HepG2 (cell line): ENCODE results near the gene SOCS7. TPM values are rescaled to one million over a fixed set of nuclear protein-coding genes. Genes with fewer than 3 reads are reported as not detected.

Experiments
- ATAC-seq: fragments of 200-7000 bp; cut with Tn5 transposase; 3 replicates; pipeline ENCODE4 v1.9.1; 2020; ENCODE audit warnings: mild to moderate bottlenecking, moderate library complexity
- BruUV-seq: library from RNA; stranded (reverse); fragments of 400-500 nt; replicated peaks from 2 replicates; lab custom pipeline; 2021; lab: Mats Ljungman, UMichigan
- CTCF ChIA-PET: fragments of 300-600 bp; formaldehyde crosslinking; extraction: SDS; loops from one replicate; lab custom pipeline; 2021; ENCODE audit warnings: low total read pairs, inconsistent platforms, low intra/inter-chr PET ratio; lab: Yijun Ruan, JAX
- POLR2A ChIA-PET: fragments of 350-600 bp; sonication (Branson Sonifier 250); formaldehyde crosslinking; loops from one replicate; lab custom pipeline; 2020; ENCODE audit warnings: antibody characterized with exemption, inconsistent platforms; lab: Yijun Ruan, JAX
- DNase-seq: peaks from one replicate; pipeline ENCODE4 v3.0.0-alpha.2; 2015; ENCODE audit warnings: low spot score
- FAIRE-seq: peaks from 3 replicates; lab custom pipeline; 2011; peaks lifted over from hg19 to GRCh38; lab: Jason Lieb, UNC
- H2AFZ ChIP-seq: one replicate; pipeline ENCODE4 v1.6.1; 2011; ENCODE audit warnings: low read length, inconsistent platforms
- H3K27ac ChIP-seq: fragments of 300-600 bp; 3 replicates; pipeline ENCODE4 v1.8.0; 2011; ENCODE audit warnings: mixed run types, mild to moderate bottlenecking, mixed read lengths, low read length, inconsistent platforms; ENCODE audit not compliant: insufficient read depth; ENCODE audit errors: extremely low read length
- H3K27me3 ChIP-seq, 2 experiments: fragments of 200-600 bp in 1 of 2; 2 replicates in 1 of 2; 3 replicates in 1 of 2; pipeline versions ENCODE4 v1.6.0 to v1.8.0; 2011; ENCODE audit warnings: low read length in 2 of 2, mild to moderate bottlenecking in 2 of 2, moderate library complexity in 2 of 2, inconsistent platforms in 1 of 2; ENCODE audit not compliant: insufficient read depth in 2 of 2, control insufficient read depth in 1 of 2
- H3K36me3 ChIP-seq, 2 experiments: fragments of 200-600 bp in 1 of 2; replicated peaks in 1 of 2; 2 replicates in 1 of 2; 3 replicates in 1 of 2; pipeline versions ENCODE4 v1.5.1 to v1.8.0; 2011; ENCODE audit warnings: low read length in 2 of 2, inconsistent platforms in 1 of 2; ENCODE audit not compliant: insufficient read depth in 2 of 2, control insufficient read depth in 1 of 2
- H3K4me1 ChIP-seq: 2 replicates; pipeline ENCODE4 v1.5.1; 2012; ENCODE audit warnings: low read length, inconsistent platforms; ENCODE audit not compliant: insufficient read depth
- H3K4me2 ChIP-seq: 2 replicates; pipeline ENCODE4 v1.6.0; 2011; ENCODE audit warnings: low read depth, low read length, inconsistent platforms
- H3K4me3 ChIP-seq, 3 experiments: fragments of 200-600 bp in 1 of 3; sonication (generic), shearing (Covaris generic) in 1 of 3; replicated peaks in 1 of 3; 2 replicates each; pipeline ENCODE4 v1.5.1; 2011 to 2016; ENCODE audit warnings: low read length in 3 of 3, inconsistent platforms in 2 of 3, low read depth in 2 of 3, mild to moderate bottlenecking in 2 of 3, control low read depth in 1 of 3, mixed read lengths in 1 of 3; ENCODE audit not compliant: insufficient read depth in 1 of 3
- H3K79me2 ChIP-seq: one replicate; pipeline ENCODE4 v1.6.1; 2011; ENCODE audit warnings: low read length, inconsistent platforms; ENCODE audit not compliant: insufficient read depth
- H3K9ac ChIP-seq: 2 replicates; pipeline ENCODE4 v1.6.0; 2011; ENCODE audit warnings: mild to moderate bottlenecking, low read depth, low read length, inconsistent platforms; ENCODE audit not compliant: insufficient read depth
- H3K9me3 ChIP-seq: 2 replicates; pipeline ENCODE4 v1.5.1; 2012; ENCODE audit warnings: mild to moderate bottlenecking, low read length
- H4K20me1 ChIP-seq: 2 replicates; pipeline ENCODE4 v1.6.0; 2011; ENCODE audit warnings: inconsistent platforms, mild to moderate bottlenecking, low read length, moderate library complexity; ENCODE audit not compliant: insufficient read depth
- PPARG ChIP-seq: conservative IDR thresholded peaks from 2 replicates; pipeline ENCODE4 v1.6.1; 2016; ENCODE audit warnings: missing biosample characterization, missing genetic modification reagents
- WGBS: methylation state at CpG from one replicate; pipeline ENCODE4 v1.1.6; 2017; ENCODE audit warnings: low lambda C conversion rate; 5-methylcytosine and 5-hydroxymethylcytosine counted together
- in situ Hi-C: cut with HindIII; loops from 2 replicates; pipeline ENCODE4 v1.10.0; 2017; ENCODE audit warnings: low pct_unique_long_range_greater_than_20kb; ENCODE audit not compliant: extremely low pct_ligation_motif_present
- intact Hi-C: fragments of 100-400 bp; cut with micrococcal nuclease; formaldehyde crosslinking; loops from one replicate; pipeline ENCODE4 v1.10.0; 2022; ENCODE audit not compliant: unreplicated experiment
- polyA plus RNA-seq, 8 experiments: library from polyadenylated mRNA; depleted of rRNA in 3 of 8; stranded (reverse) in 7 of 8; unstranded in 1 of 8; fragments of >200 nt; fragmentation: Illumina TruSeq in 4 of 8; extraction: Trizol in 4 of 8; gene quantifications; 2 replicates each; pipeline versions ENCODE4 v1.2.1 to v1.2.3, GENCODE V29; 2011 to 2016; ENCODE audit warnings: low read depth in 4 of 8, missing spikeins in 1 of 8, mixed read lengths in 1 of 8; ENCODE audit not compliant: insufficient read depth in 1 of 8
- total RNA-seq, 5 experiments: library from RNA; depleted of rRNA; stranded (reverse); fragments of >200 nt; fragmentation: Illumina TruSeq; extraction: Trizol; gene quantifications; 2 replicates each; pipeline ENCODE4 v1.2.3, GENCODE V29; 2016; ENCODE audit warnings: low read depth in 1 of 5
- TF ChIP-seq, protein P1 (sequence below): sonication (generic); formaldehyde crosslinking; IDR thresholded peaks from 2 replicates; pipeline ENCODE4 v1.5.1; 2020; ENCODE audit warnings: mild to moderate bottlenecking, missing genetic modification reagents, moderate library complexity
- TF ChIP-seq, protein P2 (sequence below): sonication (generic); formaldehyde crosslinking; conservative IDR thresholded peaks from 2 replicates; pipeline ENCODE4 v1.4.0; 2020; ENCODE audit warnings: mild to moderate bottlenecking, missing genetic modification reagents, moderate library complexity
- TF ChIP-seq, protein P3 (sequence below): sonication (generic); formaldehyde crosslinking; IDR thresholded peaks from 2 replicates; pipeline ENCODE4 v1.8.0; 2022; ENCODE audit warnings: missing genetic modification reagents, mild to moderate bottlenecking, moderate library complexity, borderline replicate concordance
- TF ChIP-seq, protein P4 (sequence below): sonication (generic); formaldehyde crosslinking; IDR thresholded peaks from 2 replicates; pipeline ENCODE4 v1.4.0; 2020; ENCODE audit warnings: missing genetic modification reagents
- TF ChIP-seq, protein P5 (sequence below): IDR thresholded peaks from 2 replicates; pipeline ENCODE4 v1.4.0; 2020; ENCODE audit warnings: mild to moderate bottlenecking, missing genetic modification reagents

The SOCS7 gene
- total and polyA plus RNA-seq, 2 of the 13 experiments (the other 11 are each of a cell fraction or from before 2014, with no cell fraction given) = 19.2 to 24.2 TPM

DNA sequence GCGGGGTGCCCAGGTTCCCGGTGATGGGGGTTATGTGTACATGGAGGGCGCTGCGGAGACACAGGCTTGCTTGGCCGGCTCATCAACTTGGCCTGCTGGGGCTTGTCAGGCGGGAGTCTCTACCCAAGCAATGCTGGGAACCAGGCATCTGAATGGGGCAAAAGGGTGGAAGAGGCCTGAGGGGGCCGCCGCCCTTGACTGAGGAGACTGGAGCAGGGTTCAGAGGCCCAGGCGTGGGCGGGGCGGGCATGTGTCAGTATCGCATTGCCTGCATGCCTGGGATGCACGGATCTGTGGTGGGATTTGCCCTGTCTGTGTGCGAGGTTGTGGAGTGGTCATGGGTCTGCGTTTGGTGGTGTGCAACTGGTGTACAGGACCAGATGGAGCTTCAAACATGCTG is 97.7 kb downstream of the SOCS7 start:
- no peaks in the 10 kb centered on the region for H3K36me3 ChIP-seq
- peak overlapping the region in 1 of 3 experiments; percentile 9; a peak in 2 of 6 replicates for H3K4me3 ChIP-seq
- ATAC-seq (peak; percentile 82), FAIRE-seq (no peak), DNase-seq (peak; percentile 67)
- no peaks in the 10 kb centered on the region; the same call in 1 of the 2 replicates for H4K20me1 ChIP-seq
- no peak overlapping the region for H2AFZ ChIP-seq
- POLR2A ChIA-PET = no interaction called here
- no TSS peak for BruUV-seq
- H3K9ac ChIP-seq = no peak overlapping the region
- intact Hi-C loops (no loop called here), in situ Hi-C loops (no loop called here)
- no peaks in the 10 kb centered on the region for H3K79me2 ChIP-seq
- no peaks in the 10 kb centered on the region for H3K9me3 ChIP-seq
- 14% methylated on average over 14 of the region's 15 CpGs for WGBS
- CTCF ChIA-PET = no interaction called here
- H3K4me2 ChIP-seq = peak overlapping the region; percentile 37
- H3K27ac ChIP-seq = no peak overlapping the region
- peaks cover 8 to 61% of the 10 kb centered on the region in 2 experiments; a peak in 4 of 5 replicates for H3K27me3 ChIP-seq
- peaks cover 33% of the 10 kb centered on the region for H3K4me1 ChIP-seq
- TF ChIP-seq, protein P1, sequence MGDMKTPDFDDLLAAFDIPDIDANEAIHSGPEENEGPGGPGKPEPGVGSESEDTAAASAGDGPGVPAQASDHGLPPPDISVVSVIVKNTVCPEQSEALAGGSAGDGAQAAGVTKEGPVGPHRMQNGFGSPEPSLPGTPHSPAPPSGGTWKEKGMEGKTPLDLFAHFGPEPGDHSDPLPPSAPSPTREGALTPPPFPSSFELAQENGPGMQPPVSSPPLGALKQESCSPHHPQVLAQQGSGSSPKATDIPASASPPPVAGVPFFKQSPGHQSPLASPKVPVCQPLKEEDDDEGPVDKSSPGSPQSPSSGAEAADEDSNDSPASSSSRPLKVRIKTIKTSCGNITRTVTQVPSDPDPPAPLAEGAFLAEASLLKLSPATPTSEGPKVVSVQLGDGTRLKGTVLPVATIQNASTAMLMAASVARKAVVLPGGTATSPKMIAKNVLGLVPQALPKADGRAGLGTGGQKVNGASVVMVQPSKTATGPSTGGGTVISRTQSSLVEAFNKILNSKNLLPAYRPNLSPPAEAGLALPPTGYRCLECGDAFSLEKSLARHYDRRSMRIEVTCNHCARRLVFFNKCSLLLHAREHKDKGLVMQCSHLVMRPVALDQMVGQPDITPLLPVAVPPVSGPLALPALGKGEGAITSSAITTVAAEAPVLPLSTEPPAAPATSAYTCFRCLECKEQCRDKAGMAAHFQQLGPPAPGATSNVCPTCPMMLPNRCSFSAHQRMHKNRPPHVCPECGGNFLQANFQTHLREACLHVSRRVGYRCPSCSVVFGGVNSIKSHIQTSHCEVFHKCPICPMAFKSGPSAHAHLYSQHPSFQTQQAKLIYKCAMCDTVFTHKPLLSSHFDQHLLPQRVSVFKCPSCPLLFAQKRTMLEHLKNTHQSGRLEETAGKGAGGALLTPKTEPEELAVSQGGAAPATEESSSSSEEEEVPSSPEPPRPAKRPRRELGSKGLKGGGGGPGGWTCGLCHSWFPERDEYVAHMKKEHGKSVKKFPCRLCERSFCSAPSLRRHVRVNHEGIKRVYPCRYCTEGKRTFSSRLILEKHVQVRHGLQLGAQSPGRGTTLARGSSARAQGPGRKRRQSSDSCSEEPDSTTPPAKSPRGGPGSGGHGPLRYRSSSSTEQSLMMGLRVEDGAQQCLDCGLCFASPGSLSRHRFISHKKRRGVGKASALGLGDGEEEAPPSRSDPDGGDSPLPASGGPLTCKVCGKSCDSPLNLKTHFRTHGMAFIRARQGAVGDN (CRISPR knock-in tag) = peak; percentile 65
- TF ChIP-seq, protein P2, sequence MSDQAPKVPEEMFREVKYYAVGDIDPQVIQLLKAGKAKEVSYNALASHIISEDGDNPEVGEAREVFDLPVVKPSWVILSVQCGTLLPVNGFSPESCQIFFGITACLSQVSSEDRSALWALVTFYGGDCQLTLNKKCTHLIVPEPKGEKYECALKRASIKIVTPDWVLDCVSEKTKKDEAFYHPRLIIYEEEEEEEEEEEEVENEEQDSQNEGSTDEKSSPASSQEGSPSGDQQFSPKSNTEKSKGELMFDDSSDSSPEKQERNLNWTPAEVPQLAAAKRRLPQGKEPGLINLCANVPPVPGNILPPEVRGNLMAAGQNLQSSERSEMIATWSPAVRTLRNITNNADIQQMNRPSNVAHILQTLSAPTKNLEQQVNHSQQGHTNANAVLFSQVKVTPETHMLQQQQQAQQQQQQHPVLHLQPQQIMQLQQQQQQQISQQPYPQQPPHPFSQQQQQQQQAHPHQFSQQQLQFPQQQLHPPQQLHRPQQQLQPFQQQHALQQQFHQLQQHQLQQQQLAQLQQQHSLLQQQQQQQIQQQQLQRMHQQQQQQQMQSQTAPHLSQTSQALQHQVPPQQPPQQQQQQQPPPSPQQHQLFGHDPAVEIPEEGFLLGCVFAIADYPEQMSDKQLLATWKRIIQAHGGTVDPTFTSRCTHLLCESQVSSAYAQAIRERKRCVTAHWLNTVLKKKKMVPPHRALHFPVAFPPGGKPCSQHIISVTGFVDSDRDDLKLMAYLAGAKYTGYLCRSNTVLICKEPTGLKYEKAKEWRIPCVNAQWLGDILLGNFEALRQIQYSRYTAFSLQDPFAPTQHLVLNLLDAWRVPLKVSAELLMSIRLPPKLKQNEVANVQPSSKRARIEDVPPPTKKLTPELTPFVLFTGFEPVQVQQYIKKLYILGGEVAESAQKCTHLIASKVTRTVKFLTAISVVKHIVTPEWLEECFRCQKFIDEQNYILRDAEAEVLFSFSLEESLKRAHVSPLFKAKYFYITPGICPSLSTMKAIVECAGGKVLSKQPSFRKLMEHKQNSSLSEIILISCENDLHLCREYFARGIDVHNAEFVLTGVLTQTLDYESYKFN (CRISPR knock-in tag) = peak; percentile 39
- TF ChIP-seq, protein P3, sequence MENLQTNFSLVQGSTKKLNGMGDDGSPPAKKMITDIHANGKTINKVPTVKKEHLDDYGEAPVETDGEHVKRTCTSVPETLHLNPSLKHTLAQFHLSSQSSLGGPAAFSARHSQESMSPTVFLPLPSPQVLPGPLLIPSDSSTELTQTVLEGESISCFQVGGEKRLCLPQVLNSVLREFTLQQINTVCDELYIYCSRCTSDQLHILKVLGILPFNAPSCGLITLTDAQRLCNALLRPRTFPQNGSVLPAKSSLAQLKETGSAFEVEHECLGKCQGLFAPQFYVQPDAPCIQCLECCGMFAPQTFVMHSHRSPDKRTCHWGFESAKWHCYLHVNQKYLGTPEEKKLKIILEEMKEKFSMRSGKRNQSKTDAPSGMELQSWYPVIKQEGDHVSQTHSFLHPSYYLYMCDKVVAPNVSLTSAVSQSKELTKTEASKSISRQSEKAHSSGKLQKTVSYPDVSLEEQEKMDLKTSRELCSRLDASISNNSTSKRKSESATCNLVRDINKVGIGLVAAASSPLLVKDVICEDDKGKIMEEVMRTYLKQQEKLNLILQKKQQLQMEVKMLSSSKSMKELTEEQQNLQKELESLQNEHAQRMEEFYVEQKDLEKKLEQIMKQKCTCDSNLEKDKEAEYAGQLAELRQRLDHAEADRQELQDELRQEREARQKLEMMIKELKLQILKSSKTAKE (CRISPR knock-in tag) = 0 out of 2 replicates have a peak, but pooled peaks have one; percentile 35
- TF ChIP-seq, protein P4, sequence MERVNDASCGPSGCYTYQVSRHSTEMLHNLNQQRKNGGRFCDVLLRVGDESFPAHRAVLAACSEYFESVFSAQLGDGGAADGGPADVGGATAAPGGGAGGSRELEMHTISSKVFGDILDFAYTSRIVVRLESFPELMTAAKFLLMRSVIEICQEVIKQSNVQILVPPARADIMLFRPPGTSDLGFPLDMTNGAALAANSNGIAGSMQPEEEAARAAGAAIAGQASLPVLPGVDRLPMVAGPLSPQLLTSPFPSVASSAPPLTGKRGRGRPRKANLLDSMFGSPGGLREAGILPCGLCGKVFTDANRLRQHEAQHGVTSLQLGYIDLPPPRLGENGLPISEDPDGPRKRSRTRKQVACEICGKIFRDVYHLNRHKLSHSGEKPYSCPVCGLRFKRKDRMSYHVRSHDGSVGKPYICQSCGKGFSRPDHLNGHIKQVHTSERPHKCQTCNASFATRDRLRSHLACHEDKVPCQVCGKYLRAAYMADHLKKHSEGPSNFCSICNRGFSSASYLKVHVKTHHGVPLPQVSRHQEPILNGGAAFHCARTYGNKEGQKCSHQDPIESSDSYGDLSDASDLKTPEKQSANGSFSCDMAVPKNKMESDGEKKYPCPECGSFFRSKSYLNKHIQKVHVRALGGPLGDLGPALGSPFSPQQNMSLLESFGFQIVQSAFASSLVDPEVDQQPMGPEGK (CRISPR knock-in tag) = peak; percentile 53; the same call in 1 of the 2 replicates
- TF ChIP-seq PPARG (CRISPR knock-in tag) = peak; percentile 73
- TF ChIP-seq, protein P5, sequence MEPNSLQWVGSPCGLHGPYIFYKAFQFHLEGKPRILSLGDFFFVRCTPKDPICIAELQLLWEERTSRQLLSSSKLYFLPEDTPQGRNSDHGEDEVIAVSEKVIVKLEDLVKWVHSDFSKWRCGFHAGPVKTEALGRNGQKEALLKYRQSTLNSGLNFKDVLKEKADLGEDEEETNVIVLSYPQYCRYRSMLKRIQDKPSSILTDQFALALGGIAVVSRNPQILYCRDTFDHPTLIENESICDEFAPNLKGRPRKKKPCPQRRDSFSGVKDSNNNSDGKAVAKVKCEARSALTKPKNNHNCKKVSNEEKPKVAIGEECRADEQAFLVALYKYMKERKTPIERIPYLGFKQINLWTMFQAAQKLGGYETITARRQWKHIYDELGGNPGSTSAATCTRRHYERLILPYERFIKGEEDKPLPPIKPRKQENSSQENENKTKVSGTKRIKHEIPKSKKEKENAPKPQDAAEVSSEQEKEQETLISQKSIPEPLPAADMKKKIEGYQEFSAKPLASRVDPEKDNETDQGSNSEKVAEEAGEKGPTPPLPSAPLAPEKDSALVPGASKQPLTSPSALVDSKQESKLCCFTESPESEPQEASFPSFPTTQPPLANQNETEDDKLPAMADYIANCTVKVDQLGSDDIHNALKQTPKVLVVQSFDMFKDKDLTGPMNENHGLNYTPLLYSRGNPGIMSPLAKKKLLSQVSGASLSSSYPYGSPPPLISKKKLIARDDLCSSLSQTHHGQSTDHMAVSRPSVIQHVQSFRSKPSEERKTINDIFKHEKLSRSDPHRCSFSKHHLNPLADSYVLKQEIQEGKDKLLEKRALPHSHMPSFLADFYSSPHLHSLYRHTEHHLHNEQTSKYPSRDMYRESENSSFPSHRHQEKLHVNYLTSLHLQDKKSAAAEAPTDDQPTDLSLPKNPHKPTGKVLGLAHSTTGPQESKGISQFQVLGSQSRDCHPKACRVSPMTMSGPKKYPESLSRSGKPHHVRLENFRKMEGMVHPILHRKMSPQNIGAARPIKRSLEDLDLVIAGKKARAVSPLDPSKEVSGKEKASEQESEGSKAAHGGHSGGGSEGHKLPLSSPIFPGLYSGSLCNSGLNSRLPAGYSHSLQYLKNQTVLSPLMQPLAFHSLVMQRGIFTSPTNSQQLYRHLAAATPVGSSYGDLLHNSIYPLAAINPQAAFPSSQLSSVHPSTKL (CRISPR knock-in tag) = 0 out of 2 replicates have a peak, but pooled peaks have one; percentile 18
